ENCODE measurements around the gene LRP8. TPM values are rescaled to one million over a fixed set of nuclear protein-coding genes. Genes with fewer than 3 reads are reported as not detected.

LRP8 gene
- total RNA-seq, 1 donor from 2014 or later = 19.9 TPM

GRCh38 chr1:53249706-53250105, 78.2 kb downstream of the LRP8 start:
- Mint-ChIP-seq H3K27ac (peak overlapping the region; percentile 89), H3K27me3 (ENCODE audit: low read depth) (no peaks in the 10 kb centered on the region), H3K4me1 (peaks cover 9% of the 10 kb centered on the region), H3K4me3 (no peak overlapping the region), H3K36me3 (no peaks in the 10 kb centered on the region), H3K9me3 (no peaks in the 10 kb centered on the region)
- TF ChIP-seq CTCF (IDR thresholded peaks at IDR 0.05; ENCODE audit: unreplicated experiment) = no peak
- DNase-seq (ENCODE audit: low spot score in 2 of 2, unreplicated experiment in 2 of 2) = no peak

DNA sequence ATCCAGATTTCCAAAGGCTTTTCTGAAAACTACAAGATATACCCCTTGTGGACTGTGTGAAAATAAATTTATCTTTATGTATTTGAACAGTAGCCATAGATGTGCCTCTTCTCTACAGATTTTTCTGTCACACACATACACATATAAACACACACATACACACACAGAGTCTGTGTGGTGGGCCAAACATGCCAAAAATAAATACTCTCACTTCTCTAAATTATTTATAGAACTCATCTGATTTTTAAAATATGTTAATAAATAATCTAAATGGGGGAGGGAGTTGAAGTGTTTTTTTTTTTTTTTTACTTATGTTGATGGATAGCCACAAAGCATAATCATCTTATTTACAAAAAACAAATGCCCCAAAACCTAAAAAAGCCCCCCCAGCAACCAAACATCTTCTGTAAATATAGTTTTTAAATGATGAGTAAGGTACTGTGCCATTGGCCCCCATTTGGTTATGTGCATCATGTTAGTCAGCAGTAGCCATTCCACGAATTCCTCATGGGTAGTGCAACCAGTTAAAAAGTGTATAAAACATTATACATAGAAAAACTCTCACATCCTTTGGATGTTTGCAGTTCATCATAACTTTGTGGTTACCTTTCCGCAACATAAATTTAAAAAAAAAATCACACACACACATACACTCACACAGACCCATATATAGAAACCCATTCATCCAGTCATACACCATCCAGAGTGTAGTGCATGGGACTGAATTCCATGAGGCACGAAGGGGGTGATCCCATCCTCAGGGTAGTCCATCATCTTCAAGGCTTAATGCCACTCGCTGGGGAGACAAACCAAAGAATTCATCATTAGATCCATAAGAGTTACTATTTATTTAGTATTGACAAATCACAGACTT, 81.4 kb downstream of the LRP8 start:
- no peak for TF ChIP-seq CTCF (IDR thresholded peaks at IDR 0.05; ENCODE audit: unreplicated experiment)
- H3K27ac Mint-ChIP-seq = no peak overlapping the region
- H3K36me3 Mint-ChIP-seq = no peaks in the 10 kb centered on the region
- H3K9me3 Mint-ChIP-seq = no peaks in the 10 kb centered on the region
- no peak for DNase-seq (ENCODE audit: low spot score in 2 of 2, unreplicated experiment in 2 of 2)
- H3K4me1 Mint-ChIP-seq = peaks cover 9% of the 10 kb centered on the region
- H3K4me3 Mint-ChIP-seq = no peak overlapping the region
- no peaks in the 10 kb centered on the region for H3K27me3 Mint-ChIP-seq (ENCODE audit: low read depth)

GRCh38 chr1:53244141-53244540, 83.7 kb downstream of the LRP8 start:
- DNase-seq (ENCODE audit: low spot score in 2 of 2, unreplicated experiment in 2 of 2) = no peak
- no peak for TF ChIP-seq CTCF (IDR thresholded peaks at IDR 0.05; ENCODE audit: unreplicated experiment)
- no peak overlapping the region for H3K27ac Mint-ChIP-seq
- H3K36me3 Mint-ChIP-seq = no peaks in the 10 kb centered on the region
- no peaks in the 10 kb centered on the region for H3K9me3 Mint-ChIP-seq
- H3K4me3 Mint-ChIP-seq = no peak overlapping the region
- peaks cover 2% of the 10 kb centered on the region for H3K27me3 Mint-ChIP-seq (ENCODE audit: low read depth)
- peaks cover 4% of the 10 kb centered on the region for H3K4me1 Mint-ChIP-seq

DNA sequence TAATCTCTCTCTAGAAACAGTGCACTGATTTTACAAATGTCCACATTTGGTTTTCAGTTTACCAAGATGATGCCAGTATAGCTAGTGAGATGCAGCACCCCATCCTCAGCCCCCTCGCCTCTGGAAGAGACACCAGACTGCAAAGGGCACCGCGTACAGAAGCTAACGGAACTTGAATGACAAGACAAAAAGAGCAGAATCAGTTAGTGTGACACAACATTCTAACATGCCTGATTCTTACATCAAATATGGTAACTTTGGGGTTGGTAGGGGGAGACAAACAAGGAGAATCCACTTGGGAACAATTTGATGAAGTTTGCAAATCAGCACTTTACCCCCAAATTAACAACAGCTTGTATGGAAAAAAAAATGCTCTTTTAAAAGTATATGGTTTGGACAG, 85.5 kb downstream of the LRP8 start:
- DNase-seq (ENCODE audit: low spot score in 2 of 2, unreplicated experiment in 2 of 2) = no peak
- Mint-ChIP-seq H3K27ac (no peak overlapping the region), H3K27me3 (ENCODE audit: low read depth) (peaks cover 2% of the 10 kb centered on the region), H3K36me3 (no peaks in the 10 kb centered on the region), H3K4me1 (peaks cover 14% of the 10 kb centered on the region), H3K9me3 (no peaks in the 10 kb centered on the region), H3K4me3 (no peak overlapping the region)
- no peak for TF ChIP-seq CTCF (IDR thresholded peaks at IDR 0.05; ENCODE audit: unreplicated experiment)

- no peak for TF ChIP-seq CTCF (IDR thresholded peaks at IDR 0.05; ENCODE audit: unreplicated experiment)
- Mint-ChIP-seq H3K27ac (no peak overlapping the region), H3K27me3 (ENCODE audit: low read depth) (peaks cover 2% of the 10 kb centered on the region), H3K36me3 (no peaks in the 10 kb centered on the region), H3K4me3 (no peak overlapping the region), H3K4me1 (peaks cover 14% of the 10 kb centered on the region), H3K9me3 (no peaks in the 10 kb centered on the region)
- no peak for DNase-seq (ENCODE audit: low spot score in 2 of 2, unreplicated experiment in 2 of 2)
These were observed 86.0 kb downstream of the LRP8 start for GRCh38 chr1:53241828-53242227.

Data from mesothelial cell of epicardium (in vitro differentiated cells).